ENCODE results near the gene FANCB.

Gene FANCB

GRCh38 chrX:14872851-14873675, at the start of gene FANCB, which contains the start of gene MOSPD2:
Gene FANCB (minus strand): TSS chrX:14873069. CDS start chrX:14865510, 7,559 bp downstream.
Gene MOSPD2 (plus strand): TSS chrX:14873421. CDS start chrX:14873529, 108 bp downstream.
- peak; percentile 95 to 96 for DNase-seq

DNA sequence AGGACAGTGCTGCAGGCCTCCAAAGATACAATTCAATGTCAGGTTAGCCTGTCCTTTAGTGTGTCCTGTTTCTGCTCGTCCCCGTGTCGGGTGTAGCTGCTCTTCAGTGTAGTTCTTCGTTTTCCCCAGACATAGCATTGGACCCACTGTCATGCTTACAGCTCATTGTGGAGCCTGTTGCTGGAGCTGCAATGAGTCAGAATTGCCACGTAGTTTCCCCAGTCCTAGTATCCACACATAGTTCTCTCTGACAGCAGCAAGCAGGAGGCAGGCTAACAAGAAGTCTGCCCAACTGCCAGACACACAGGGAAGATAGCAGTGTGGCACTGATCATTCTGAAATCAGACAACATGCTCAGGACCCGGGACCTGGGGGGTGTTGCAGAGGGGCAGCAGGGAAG, 49.6 kb upstream of the FANCB start:
- no peak for DNase-seq

DNA sequence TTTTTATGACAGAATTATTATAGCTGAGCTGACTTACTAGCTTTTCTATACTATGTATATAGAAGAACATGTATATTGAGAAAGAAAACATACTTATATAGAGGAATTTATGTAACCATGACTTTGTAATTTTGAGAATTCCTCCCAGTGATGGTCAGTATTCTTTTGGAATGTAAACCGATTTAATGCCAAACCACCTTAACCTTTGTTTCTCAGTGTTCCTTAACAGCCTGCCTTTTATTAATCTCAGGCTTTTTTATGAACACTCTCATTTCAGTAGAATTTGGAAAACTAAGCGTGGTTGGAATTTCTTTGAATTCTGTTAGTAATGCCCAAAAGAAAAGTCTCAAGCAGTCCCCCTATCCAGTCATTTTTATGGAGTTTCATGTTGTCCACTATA, 47.3 kb upstream of the FANCB start:
- DNase-seq, result no peak

- DNase-seq, result no peak
Observed at GRCh38 chrX:14919407-14919806, 46.5 kb upstream of the FANCB start.

- DNase-seq, result no peak
Observed at GRCh38 chrX:14916017-14916674, 43.3 kb upstream of the FANCB start.

- no peak for DNase-seq
Observed at GRCh38 chrX:14915596-14915995, 42.7 kb upstream of the FANCB start.

GRCh38 chrX:14913241-14913640, 40.4 kb upstream of the FANCB start:
- no peak for DNase-seq

DNA sequence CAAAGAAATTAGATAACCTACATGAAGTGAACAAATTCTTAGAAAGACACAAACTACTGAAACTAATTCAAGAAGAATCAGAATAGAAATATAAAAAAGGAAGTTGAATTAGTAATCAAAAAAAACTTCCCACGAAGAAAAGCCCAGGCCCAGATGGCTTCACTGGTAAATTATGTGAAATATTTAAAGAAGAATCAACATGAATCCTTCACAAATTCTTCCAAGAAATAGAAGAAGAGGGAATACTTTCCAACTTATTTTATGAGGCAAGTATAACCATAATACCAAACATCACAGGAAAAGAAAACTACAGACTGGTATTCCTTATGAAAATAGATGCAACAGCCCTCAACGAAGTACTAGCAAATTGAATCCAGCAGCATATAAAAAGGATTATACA, 31.0 kb upstream of the FANCB start:
- no peak for DNase-seq

- no peak for DNase-seq
Observed at GRCh38 chrX:14902537-14902936, 29.7 kb upstream of the FANCB start.

DNA sequence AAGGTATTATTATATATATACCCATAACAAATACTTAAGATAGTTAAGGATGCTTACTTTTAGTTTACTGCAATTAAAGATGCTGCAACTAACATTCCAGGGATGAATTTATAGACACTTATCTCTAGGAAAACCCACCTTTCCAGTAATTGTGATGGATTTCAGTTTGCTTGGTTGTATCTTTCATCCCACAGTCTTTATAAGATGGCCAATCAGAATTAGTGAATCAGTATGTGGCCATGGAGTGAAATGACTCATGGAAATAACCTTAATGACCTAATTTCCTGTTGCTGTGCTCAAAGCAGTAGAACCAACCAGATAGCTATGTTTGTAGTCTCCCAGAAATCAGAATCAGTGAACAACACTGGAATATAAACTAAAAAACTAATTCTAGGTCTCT, 26.7 kb upstream of the FANCB start:
- peak in 1 of 2 donors; percentile 2 for DNase-seq

- no peak for DNase-seq
Observed at GRCh38 chrX:14897042-14897441, 24.2 kb upstream of the FANCB start.

- DNase-seq, result no peak
Observed at GRCh38 chrX:14896273-14896672, 23.4 kb upstream of the FANCB start.

- no peak for DNase-seq
Observed at GRCh38 chrX:14886252-14886651, 13.4 kb upstream of the FANCB start.

DNA sequence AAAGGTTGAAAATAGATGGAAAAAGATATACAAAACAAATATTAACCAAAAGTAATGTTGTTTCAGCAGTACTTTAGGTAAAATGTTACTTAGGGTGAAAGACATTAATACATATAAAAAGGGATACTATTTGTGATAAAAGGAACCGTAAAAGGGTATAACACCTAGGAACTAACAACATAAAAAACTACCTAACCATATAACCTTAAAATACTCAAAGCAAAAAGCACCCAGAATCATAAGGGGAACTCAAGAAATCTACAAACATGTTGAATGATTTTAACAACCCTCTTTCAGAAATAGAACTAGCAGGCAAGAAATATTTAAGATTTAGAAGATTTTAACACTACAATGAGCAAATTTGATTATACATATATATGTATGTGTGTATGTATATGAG, 11.8 kb upstream of the FANCB start:
- DNase-seq, result no peak

DNA sequence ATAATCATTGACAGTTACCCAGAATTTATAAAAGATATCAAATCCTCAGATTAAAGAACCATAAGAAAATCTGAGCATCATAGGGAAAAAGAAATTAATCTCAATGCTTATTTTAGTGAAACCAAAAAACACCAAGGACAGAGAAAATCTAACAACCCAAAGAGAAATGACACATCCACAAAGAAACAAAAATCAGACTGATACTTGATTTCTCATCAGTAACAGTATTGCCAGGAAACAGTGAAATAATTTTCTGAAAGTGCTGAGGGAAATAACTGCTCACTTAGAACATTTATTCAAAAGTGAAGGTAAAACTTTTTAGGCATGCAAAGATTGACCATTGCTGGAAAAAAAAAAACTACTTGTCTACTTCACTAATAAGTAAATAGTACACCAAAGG, 11.0 kb upstream of the FANCB start:
- no peak for DNase-seq

- DNase-seq, result no peak
Observed at GRCh38 chrX:14875624-14876023, 2.8 kb upstream of the FANCB start.

- DNase-seq, result no peak
Observed at GRCh38 chrX:14873676-14874049, 794 bp upstream of the FANCB start.

GRCh38 chrX:14872355-14872754, 514 bp downstream of the FANCB start:
- DNase-seq, result no peak

- no peak for DNase-seq
Observed at GRCh38 chrX:14871767-14872166, 1.1 kb downstream of the FANCB start.

DNA sequence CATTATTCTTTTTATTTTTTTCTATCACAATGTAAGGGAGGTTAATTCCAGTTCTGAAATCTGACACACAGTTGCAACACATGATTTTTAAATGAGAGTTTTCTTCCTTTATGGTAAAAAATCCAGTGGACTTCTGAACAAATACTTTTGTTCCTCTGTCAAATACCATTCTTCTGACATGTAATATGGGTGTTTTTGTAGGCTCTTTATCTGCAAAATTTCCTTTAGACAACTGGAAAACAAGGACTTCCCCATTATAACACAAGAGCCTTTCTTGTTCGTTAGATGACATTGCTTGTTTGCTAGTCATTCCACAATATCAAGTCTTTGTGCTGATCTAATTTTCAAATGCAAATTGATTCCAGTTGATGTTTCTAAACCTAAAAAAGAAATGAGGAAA, 7.7 kb downstream of the FANCB start:
- no peak for DNase-seq

- DNase-seq, result no peak
Observed at GRCh38 chrX:14864631-14865030, 8.2 kb downstream of the FANCB start.

DNA sequence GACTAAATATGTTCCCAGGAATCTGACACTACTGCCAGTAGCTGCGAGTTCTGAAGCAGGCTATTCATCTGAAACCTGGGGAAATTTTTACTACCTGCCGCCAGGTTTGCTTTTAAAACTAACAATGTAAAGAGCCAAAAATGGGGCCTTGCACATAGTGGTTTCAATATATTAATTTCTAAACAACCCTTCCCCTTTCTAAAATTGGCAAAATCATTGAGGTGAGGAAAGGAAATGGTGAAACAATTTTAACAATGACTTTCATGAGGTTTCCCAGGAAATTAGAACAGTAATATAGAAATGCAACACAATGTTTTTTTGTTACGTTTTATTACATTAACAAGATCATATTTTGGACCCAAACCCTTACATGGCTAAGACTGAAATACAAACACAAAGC, 21.3 kb downstream of the FANCB start:
- DNase-seq, result no peak

DNA sequence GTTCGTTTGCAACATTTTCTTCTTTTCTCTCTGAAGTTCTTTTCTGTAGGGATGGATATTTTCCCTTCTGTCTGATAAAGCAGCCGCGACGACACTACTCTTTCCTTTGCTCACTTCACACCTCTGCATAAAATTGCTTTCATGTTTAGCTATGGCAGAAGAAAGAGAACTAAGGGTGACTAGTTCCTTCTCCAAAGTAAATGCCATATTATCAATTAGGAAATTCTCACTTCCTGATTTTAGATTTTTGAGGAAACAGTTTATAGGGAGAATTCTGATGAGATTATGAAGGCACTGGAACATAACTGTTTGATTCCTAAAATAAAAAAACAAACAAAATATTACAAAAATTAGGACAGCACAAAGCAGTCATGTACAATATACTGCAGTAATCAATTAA, 29.2 kb downstream of the FANCB start:
- no peak for DNase-seq

DNA sequence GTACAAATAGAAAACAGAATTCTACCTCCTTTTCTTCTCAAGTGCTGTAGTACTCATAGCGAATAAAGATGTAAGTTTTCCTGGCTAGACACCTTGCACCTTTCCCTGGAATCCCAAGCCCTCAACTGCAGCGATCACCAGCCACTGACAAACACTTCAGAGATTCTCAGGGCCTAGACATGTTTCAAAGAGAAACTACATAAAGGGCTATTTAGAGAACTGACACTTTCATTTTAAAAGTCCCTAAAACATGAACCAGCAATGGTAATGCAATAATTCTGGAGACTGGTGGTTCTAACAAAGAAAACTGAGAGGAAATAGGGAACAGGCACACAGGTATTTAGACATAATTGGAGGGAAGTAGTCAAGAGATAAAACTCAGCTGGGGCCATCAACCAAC, 35.7 kb downstream of the FANCB start:
- no peak for DNase-seq

DNA sequence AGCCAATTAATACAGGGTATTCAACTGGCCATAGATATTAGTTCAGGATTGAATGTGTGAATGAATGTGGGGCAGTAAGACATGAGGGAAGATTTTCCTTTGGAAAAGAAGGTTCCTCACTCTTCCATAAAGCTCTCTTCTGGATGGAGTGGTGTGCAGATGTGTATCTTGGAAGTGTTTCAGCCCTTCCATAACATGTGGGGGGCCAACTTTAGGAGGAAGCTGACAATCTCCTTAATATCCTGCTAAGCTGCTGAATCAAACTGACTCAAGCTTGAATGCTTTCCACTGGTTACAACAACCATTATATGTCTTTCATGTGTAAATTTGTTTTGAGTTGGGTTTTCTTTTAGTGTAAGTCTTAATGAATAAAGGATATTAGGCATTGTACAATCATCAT, 40.3 kb downstream of the FANCB start:
- no peak for DNase-seq

All from CD4-positive, alpha-beta T cell treated with Interferon alpha-2 for 1 hour (primary cell).